ENCODE results near the gene CDC73. TPM values are rescaled to one million over a fixed set of nuclear protein-coding genes. Genes with fewer than 3 reads are reported as not detected.

CDC73 gene
- total RNA-seq, 1 experiment from 2014 or later = 78.2 TPM

GRCh38 chr1:193140254-193140653 lies 18.4 kb downstream of the CDC73 start:
- H3K4me3 ChIP-seq (ENCODE audit: low read depth in 2 of 2, low read length in 2 of 2) = no peak overlapping the region
- no TSS peak for BruUV-seq (replicated peaks)
- ATAC-seq (no peak), DNase-seq (ENCODE audit: low read depth, low spot score) (no peak)
- intact Hi-C loops (cut with micrococcal nuclease; ENCODE audit: unreplicated experiment) (no loop called here), in situ Hi-C loops (cut with HindIII; ENCODE audit: low pct_unique_long_range_greater_than_20kb, low sequenced_read_pairs) (no loop called here)
- no peaks in the 10 kb centered on the region for H3K4me1 ChIP-seq (ENCODE audit: control insufficient read depth, insufficient read depth, low read length)
- no peak overlapping the region for H3K27ac ChIP-seq (ENCODE audit: low read length)
- H3K27me3 ChIP-seq (ENCODE audit: control insufficient read depth, insufficient read depth, low read length) = no peaks in the 10 kb centered on the region
- ChIA-PET CTCF (no interaction called here), POLR2A (no interaction called here)
- H3K9me3 ChIP-seq (ENCODE audit: control insufficient read depth, insufficient read depth, low read depth, low read length) = no peaks in the 10 kb centered on the region
- TF ChIP-seq SIN3A (IDR thresholded peaks at IDR 0.05; ENCODE audit: borderline replicate concordance, insufficient read depth, low read depth, low read length) (no peak), POLR2AphosphoS5 (IDR thresholded peaks at IDR 0.05; ENCODE audit: low read depth, low read length) (no peak), CTCF (IDR thresholded peaks at IDR 0.05) (no peak), TCF7L2 (IDR thresholded peaks at IDR 0.05; ENCODE audit: low read depth, low read length) (no peak)
- TF ChIP-seq, protein P1, sequence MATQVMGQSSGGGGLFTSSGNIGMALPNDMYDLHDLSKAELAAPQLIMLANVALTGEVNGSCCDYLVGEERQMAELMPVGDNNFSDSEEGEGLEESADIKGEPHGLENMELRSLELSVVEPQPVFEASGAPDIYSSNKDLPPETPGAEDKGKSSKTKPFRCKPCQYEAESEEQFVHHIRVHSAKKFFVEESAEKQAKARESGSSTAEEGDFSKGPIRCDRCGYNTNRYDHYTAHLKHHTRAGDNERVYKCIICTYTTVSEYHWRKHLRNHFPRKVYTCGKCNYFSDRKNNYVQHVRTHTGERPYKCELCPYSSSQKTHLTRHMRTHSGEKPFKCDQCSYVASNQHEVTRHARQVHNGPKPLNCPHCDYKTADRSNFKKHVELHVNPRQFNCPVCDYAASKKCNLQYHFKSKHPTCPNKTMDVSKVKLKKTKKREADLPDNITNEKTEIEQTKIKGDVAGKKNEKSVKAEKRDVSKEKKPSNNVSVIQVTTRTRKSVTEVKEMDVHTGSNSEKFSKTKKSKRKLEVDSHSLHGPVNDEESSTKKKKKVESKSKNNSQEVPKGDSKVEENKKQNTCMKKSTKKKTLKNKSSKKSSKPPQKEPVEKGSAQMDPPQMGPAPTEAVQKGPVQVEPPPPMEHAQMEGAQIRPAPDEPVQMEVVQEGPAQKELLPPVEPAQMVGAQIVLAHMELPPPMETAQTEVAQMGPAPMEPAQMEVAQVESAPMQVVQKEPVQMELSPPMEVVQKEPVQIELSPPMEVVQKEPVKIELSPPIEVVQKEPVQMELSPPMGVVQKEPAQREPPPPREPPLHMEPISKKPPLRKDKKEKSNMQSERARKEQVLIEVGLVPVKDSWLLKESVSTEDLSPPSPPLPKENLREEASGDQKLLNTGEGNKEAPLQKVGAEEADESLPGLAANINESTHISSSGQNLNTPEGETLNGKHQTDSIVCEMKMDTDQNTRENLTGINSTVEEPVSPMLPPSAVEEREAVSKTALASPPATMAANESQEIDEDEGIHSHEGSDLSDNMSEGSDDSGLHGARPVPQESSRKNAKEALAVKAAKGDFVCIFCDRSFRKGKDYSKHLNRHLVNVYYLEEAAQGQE (IDR thresholded peaks at IDR 0.05; ENCODE audit: insufficient read depth in 1 of 2, low read depth in 2 of 2, low read length in 1 of 2) = no peak
- peaks cover 56% of the 10 kb centered on the region for H3K36me3 ChIP-seq (ENCODE audit: control insufficient read depth, insufficient read depth, low read length)

GRCh38 chr1:193141804-193142203 lies 20.0 kb downstream of the CDC73 start:
- no peaks in the 10 kb centered on the region for H3K9me3 ChIP-seq (ENCODE audit: control insufficient read depth, insufficient read depth, low read depth, low read length)
- H3K27me3 ChIP-seq (ENCODE audit: control insufficient read depth, insufficient read depth, low read length) = no peaks in the 10 kb centered on the region
- H3K36me3 ChIP-seq (ENCODE audit: control insufficient read depth, insufficient read depth, low read length) = peaks cover 48% of the 10 kb centered on the region
- ChIA-PET POLR2A (interaction anchor here (0.6 kb wide), 1 partner anchor 35 kb away, joined by 4 read pairs; no protein-coding TSS in a partner anchor), CTCF (no interaction called here)
- BruUV-seq (replicated peaks) = no TSS peak
- H3K4me3 ChIP-seq (ENCODE audit: low read depth in 2 of 2, low read length in 2 of 2) = no peak overlapping the region
- no peak for DNase-seq (ENCODE audit: low read depth, low spot score)
- intact Hi-C loops (cut with micrococcal nuclease; ENCODE audit: unreplicated experiment) (no loop called here), in situ Hi-C loops (cut with HindIII; ENCODE audit: low pct_unique_long_range_greater_than_20kb, low sequenced_read_pairs) (no loop called here)
- TF ChIP-seq, protein P1 (IDR thresholded peaks at IDR 0.05; ENCODE audit: insufficient read depth in 1 of 2, low read depth in 2 of 2, low read length in 1 of 2) = no peak
- no peak for TF ChIP-seq CTCF (IDR thresholded peaks at IDR 0.05)
- no peak for TF ChIP-seq TCF7L2 (IDR thresholded peaks at IDR 0.05; ENCODE audit: low read depth, low read length)
- no peak overlapping the region for H3K27ac ChIP-seq (ENCODE audit: low read length)
- no peaks in the 10 kb centered on the region for H3K4me1 ChIP-seq (ENCODE audit: control insufficient read depth, insufficient read depth, low read length)
- no peak for ATAC-seq
